ENCODE data around the gene ZNF500. TPM values are rescaled to one million over a fixed set of nuclear protein-coding genes. Genes with fewer than 3 reads are reported as not detected.

Gene ZNF500
- total RNA-seq, 1 experiment from 2014 or later: 29.2 TPM

DNA sequence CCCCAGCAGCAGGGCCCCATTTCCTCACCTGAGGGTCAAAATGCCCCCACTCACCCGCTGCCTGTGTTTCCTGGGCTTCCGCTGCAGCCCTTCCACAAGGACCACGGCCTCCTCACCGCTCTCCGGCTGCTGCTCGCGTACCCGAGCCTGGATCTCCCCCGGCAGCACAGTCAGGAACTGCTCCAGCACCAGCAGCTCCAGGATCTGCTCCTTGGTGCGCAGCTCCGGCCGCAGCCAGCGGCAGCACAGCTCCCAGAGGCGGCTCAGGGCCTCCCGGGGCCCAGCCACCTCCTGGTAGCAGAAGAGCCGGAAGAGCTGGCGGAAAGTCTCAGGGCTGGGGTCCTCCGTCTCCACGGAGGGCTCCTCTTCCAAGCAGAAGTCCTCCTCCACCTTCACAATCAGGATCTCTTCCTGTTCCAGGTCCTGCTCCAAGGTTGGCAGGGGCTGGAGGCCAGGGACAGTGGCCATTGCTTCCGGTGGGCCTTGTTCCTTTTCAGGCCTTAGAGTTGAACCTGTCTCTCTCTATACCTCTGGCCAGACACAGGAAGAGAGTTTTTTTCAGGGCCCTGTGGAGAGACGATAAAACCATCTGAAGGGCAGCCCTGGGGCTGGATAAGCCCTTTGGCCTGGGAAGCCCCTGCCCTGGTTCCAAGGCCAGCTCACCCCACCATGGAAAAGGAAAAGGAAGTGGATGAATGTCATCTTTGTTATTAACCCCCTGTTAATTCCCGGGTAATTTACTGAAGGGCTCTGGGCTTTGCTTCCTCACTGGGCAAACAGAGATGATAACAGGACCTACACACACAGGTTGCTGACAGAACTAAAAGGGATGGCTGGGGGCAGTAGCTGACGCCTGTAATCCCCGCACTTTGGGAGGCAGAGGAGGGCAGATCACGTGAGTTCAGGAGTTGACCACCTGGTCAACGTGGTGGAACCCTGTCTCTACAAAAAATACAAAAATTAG lies 1.2 kb downstream of the ZNF500 start:
- Histone ChIP-seq H4K20me1 (ENCODE audit: insufficient read depth) (no peaks in the 10 kb centered on the region), H3K4me1 (replicated peaks; ENCODE audit: insufficient read depth) (peaks cover 10% of the 10 kb centered on the region), H3K9me3 (ENCODE audit: insufficient read depth, low read depth) (no peaks in the 10 kb centered on the region), H2AFZ (peak overlapping the region; percentile 81; the same call in 1 of the 2 replicates), H3K27me3 (ENCODE audit: insufficient read depth, low read depth) (no peaks in the 10 kb centered on the region), H3F3A (ENCODE audit: insufficient read depth, low read depth) (peaks cover 11% of the 10 kb centered on the region; the same call in 1 of the 2 replicates), H3K4me3 (peak overlapping the region; percentile 70), H3K36me3 (ENCODE audit: low read depth) (no peaks in the 10 kb centered on the region), H3K27ac (no peak overlapping the region), H3K9me2 (ENCODE audit: insufficient read depth) (no peaks in the 10 kb centered on the region), H3K4me2 (peak overlapping the region; percentile 89), H3K79me2 (ENCODE audit: low read depth) (peaks cover 17% of the 10 kb centered on the region)
- intact Hi-C loops (cut with micrococcal nuclease; ENCODE audit: unreplicated experiment): loop anchor here (5.0 kb wide), 1 partner anchor 192 kb away; the partner anchor contains the start of gene SEC14L5
- ChIA-PET CTCF (interaction anchor here (0.6 kb wide), 2 partner anchors 82 to 141 kb away, joined by 3 read pairs; partner anchors contain the start of gene MGRN1), POLR2A (ENCODE audit: unreplicated experiment) (interaction anchor here (0.6 kb wide), 1 partner anchor 32 kb away, joined by 8 read pairs; the partner anchor contains the start of genes ANKS3 and DNAAF8)
- no TSS peak for BruUV-seq (replicated peaks)
- no peak for DNase-seq
- TF ChIP-seq EZH2 (IDR thresholded peaks at IDR 0.05; ENCODE audit: low read depth): no peak
- TF ChIP-seq, protein P1, sequence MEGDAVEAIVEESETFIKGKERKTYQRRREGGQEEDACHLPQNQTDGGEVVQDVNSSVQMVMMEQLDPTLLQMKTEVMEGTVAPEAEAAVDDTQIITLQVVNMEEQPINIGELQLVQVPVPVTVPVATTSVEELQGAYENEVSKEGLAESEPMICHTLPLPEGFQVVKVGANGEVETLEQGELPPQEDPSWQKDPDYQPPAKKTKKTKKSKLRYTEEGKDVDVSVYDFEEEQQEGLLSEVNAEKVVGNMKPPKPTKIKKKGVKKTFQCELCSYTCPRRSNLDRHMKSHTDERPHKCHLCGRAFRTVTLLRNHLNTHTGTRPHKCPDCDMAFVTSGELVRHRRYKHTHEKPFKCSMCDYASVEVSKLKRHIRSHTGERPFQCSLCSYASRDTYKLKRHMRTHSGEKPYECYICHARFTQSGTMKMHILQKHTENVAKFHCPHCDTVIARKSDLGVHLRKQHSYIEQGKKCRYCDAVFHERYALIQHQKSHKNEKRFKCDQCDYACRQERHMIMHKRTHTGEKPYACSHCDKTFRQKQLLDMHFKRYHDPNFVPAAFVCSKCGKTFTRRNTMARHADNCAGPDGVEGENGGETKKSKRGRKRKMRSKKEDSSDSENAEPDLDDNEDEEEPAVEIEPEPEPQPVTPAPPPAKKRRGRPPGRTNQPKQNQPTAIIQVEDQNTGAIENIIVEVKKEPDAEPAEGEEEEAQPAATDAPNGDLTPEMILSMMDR (conservative IDR thresholded peaks at IDR 0.05): no peak

GRCh38 chr16:4763791-4764190 lies 3.2 kb downstream of the ZNF500 start:
- Histone ChIP-seq H4K20me1 (ENCODE audit: insufficient read depth) (no peaks in the 10 kb centered on the region), H3K9me2 (ENCODE audit: insufficient read depth) (no peaks in the 10 kb centered on the region), H3K79me2 (ENCODE audit: low read depth) (peaks cover 17% of the 10 kb centered on the region), H3K27me3 (ENCODE audit: insufficient read depth, low read depth) (no peaks in the 10 kb centered on the region), H3K27ac (no peak overlapping the region), H3K4me3 (no peak overlapping the region), H3K4me2 (no peak overlapping the region), H2AFZ (no peak overlapping the region), H3K4me1 (replicated peaks; ENCODE audit: insufficient read depth) (peaks cover 7% of the 10 kb centered on the region; the same call in 1 of the 2 replicates), H3F3A (ENCODE audit: insufficient read depth, low read depth) (peaks cover 8% of the 10 kb centered on the region; the same call in 1 of the 2 replicates), H3K36me3 (ENCODE audit: low read depth) (0 out of 2 replicates have a peak, but pooled peaks cover 3% of the 10 kb centered on the region), H3K9me3 (ENCODE audit: insufficient read depth, low read depth) (no peaks in the 10 kb centered on the region)
- TF ChIP-seq, protein P1 (conservative IDR thresholded peaks at IDR 0.05): no peak
- TF ChIP-seq EZH2 (IDR thresholded peaks at IDR 0.05; ENCODE audit: low read depth): no peak
- DNase-seq: no peak
- ChIA-PET CTCF (no interaction called here), POLR2A (ENCODE audit: unreplicated experiment) (no interaction called here)
- no TSS peak for BruUV-seq (replicated peaks)
- intact Hi-C loops (cut with micrococcal nuclease; ENCODE audit: unreplicated experiment): no loop called here

- no peaks in the 10 kb centered on the region for H3K9me2 ChIP-seq (ENCODE audit: insufficient read depth)
- no TSS peak for BruUV-seq (replicated peaks)
- H4K20me1 ChIP-seq (ENCODE audit: insufficient read depth): no peaks in the 10 kb centered on the region
- CTCF ChIA-PET: no interaction called here
- peaks cover 7% of the 10 kb centered on the region; the same call in 1 of the 2 replicates for H3K4me1 ChIP-seq (replicated peaks; ENCODE audit: insufficient read depth)
- H3K9me3 ChIP-seq (ENCODE audit: insufficient read depth, low read depth): no peaks in the 10 kb centered on the region
- POLR2A ChIA-PET (ENCODE audit: unreplicated experiment): no interaction called here
- no peak overlapping the region for H3K4me3 ChIP-seq
- no peaks in the 10 kb centered on the region for H3F3A ChIP-seq (ENCODE audit: insufficient read depth, low read depth)
- no peak overlapping the region for H2AFZ ChIP-seq
- no peaks in the 10 kb centered on the region for H3K27me3 ChIP-seq (ENCODE audit: insufficient read depth, low read depth)
- no peak overlapping the region for H3K27ac ChIP-seq
- intact Hi-C loops (cut with micrococcal nuclease; ENCODE audit: unreplicated experiment): no loop called here
- peaks cover 17% of the 10 kb centered on the region for H3K79me2 ChIP-seq (ENCODE audit: low read depth)
- TF ChIP-seq, protein P1 (conservative IDR thresholded peaks at IDR 0.05): no peak
- no peak for TF ChIP-seq EZH2 (IDR thresholded peaks at IDR 0.05; ENCODE audit: low read depth)
- H3K4me2 ChIP-seq: no peak overlapping the region
- H3K36me3 ChIP-seq (ENCODE audit: low read depth): 0 out of 2 replicates have a peak, but pooled peaks cover 3% of the 10 kb centered on the region
- DNase-seq: no peak
These were observed 4.8 kb downstream of the ZNF500 start for GRCh38 chr16:4762205-4762604.
